Measurements from ENCODE around the gene TAOK3. TPM values are rescaled to one million over a fixed set of nuclear protein-coding genes. Genes with fewer than 3 reads are reported as not detected.

TAOK3 gene
- total and polyA plus RNA-seq, 9 of the 15 experiments (the other 6 are each of a cell fraction or from before 2014, with no cell fraction given) = 24.3 to 83.5 (median 47.1) TPM

GRCh38 chr12:118404876-118405521, 32.3 kb upstream of the TAOK3 start:
- Histone ChIP-seq H3K36me3 (ENCODE audit: control insufficient read depth, insufficient read depth, low read length) (peaks cover 58% of the 10 kb centered on the region; the same call in 2 of the 3 replicates), H3K27ac (ENCODE audit: extremely low read depth, low read depth, low read length) (no peak overlapping the region), H3K9me3 (replicated peaks; ENCODE audit: control insufficient read depth, insufficient read depth, low read depth, low read length) (no peaks in the 10 kb centered on the region), H2AFZ (ENCODE audit: low read depth, low read length) (no peak overlapping the region), H3K79me2 (ENCODE audit: control insufficient read depth, insufficient read depth, low read length) (no peaks in the 10 kb centered on the region), H3K4me2 (ENCODE audit: insufficient read depth, low read length) (no peak overlapping the region), H3K4me3 (no peak overlapping the region), H3K4me1 (replicated peaks in 1 of 2; ENCODE audit: control insufficient read depth in 2 of 2, insufficient read depth in 2 of 2, low read length in 2 of 2) (peaks cover 5% of the 10 kb centered on the region in 2 experiments; a peak in 3 of 5 replicates), H3K9ac (ENCODE audit: insufficient read depth in 1 of 2, low read depth in 2 of 2, low read length in 2 of 2) (no peak overlapping the region), H4K20me1 (replicated peaks; ENCODE audit: control insufficient read depth, insufficient read depth, low read length) (no peaks in the 10 kb centered on the region), H3K27me3 (ENCODE audit: control insufficient read depth in 2 of 2, insufficient read depth in 2 of 2, low read length in 2 of 2) (no peaks in the 10 kb centered on the region), H3K9me1 (ENCODE audit: control insufficient read depth, insufficient read depth, low read length) (no peaks in the 10 kb centered on the region)
- POLR2A ChIA-PET = interaction anchor here (0.6 to 0.7 kb wide), 2 partner anchors 10 to 385 kb away, joined by 3 read pairs; no protein-coding TSS in a partner anchor
- in situ Hi-C loops (cut with MboI) = no loop called here
- WGBS (ENCODE audit: insufficient coverage, low coverage, missing lambda C conversion rate) = 37% methylated on average over 4 of the region's 4 CpGs
- DNase-seq (ENCODE audit: extremely low read depth in 1 of 4, low spot score in 3 of 4) (peak; percentile 42 to 74 (median 72)), ATAC-seq (peak; percentile 85), FAIRE-seq (peak; percentile 90)
- intact Hi-C loops (cut with micrococcal nuclease) = loop anchor here (5.0 to 10.0 kb wide), 4 partner anchors 220 to 1007 kb away; no protein-coding TSS in a partner anchor
- no TSS peak for BruUV-seq (replicated peaks)
- CTCF ChIA-PET (ENCODE audit: low intra/inter-chr PET ratio) = no interaction called here
- TF ChIP-seq ZNF408 (CRISPR knock-in tag; IDR thresholded peaks at IDR 0.05; ENCODE audit: low read depth) (no peak), ZNF347 (CRISPR knock-in tag; IDR thresholded peaks at IDR 0.05; ENCODE audit: low read depth) (no peak), RHOXF2B (CRISPR knock-in tag; conservative IDR thresholded peaks at IDR 0.05) (no peak), BACH1 (tag; IDR thresholded peaks at IDR 0.05) (no peak), RNF219 (CRISPR knock-in tag; IDR thresholded peaks at IDR 0.05) (no peak), DPF2 (IDR thresholded peaks at IDR 0.05) (no peak), HDGF (IDR thresholded peaks at IDR 0.05) (no peak), U2AF2 (optimal IDR thresholded peaks at IDR 0.05; ENCODE audit: low read depth, low read length) (no peak), ZNF707 (CRISPR knock-in tag; conservative IDR thresholded peaks at IDR 0.05) (no peak), BRD9 (IDR thresholded peaks at IDR 0.05; ENCODE audit: low read depth, partially characterized antibody) (no peak), SIX5 (IDR thresholded peaks at IDR 0.05; ENCODE audit: borderline replicate concordance in 1 of 2, insufficient read depth in 1 of 2, low read depth in 1 of 2, low read length in 2 of 2) (no peak), IRF1 (CRISPR knock-in tag; IDR thresholded peaks at IDR 0.05; ENCODE audit: borderline replicate concordance) (no peak), HLTF (IDR thresholded peaks at IDR 0.05) (no peak), NR2C1 (IDR thresholded peaks at IDR 0.05) (no peak), NR2C1 (tag; IDR thresholded peaks at IDR 0.05) (no peak), SMC3 (conservative IDR thresholded peaks at IDR 0.05; ENCODE audit: insufficient read depth, low read depth, low read length) (0 out of 2 replicates have a peak, but pooled peaks have one; percentile 13), NFE2L1 (tag; IDR thresholded peaks at IDR 0.05; ENCODE audit: borderline replicate concordance, low read depth) (no peak), CTCF (IDR thresholded peaks at IDR 0.05 in 2 of 3, conservative IDR thresholded peaks at IDR 0.05 in 1 of 3; ENCODE audit: insufficient read depth in 2 of 3, low read depth in 1 of 3, low read length in 3 of 3) (peak; percentile 57 to 81 (median 71))

All from K562 (cell line).